Brain microvascular endothelial cell (primary cell): ENCODE results near the gene MYLIP.

Source experiments
- DNase-seq: peaks from one replicate; pipeline ENCODE4 v3.0.0-alpha.2; 2020
- H3K27ac ChIP-seq: fragments of 250-450 bp; sonication (Bioruptor Pico); 2 replicates; pipeline ENCODE4 v1.5.1; 2020; ENCODE audit warnings: mild to moderate bottlenecking, moderate library complexity
- H3K27me3 ChIP-seq: fragments of 250-450 bp; sonication (Bioruptor Pico); replicated peaks from 2 replicates; pipeline ENCODE4 v1.5.1; 2020; ENCODE audit warnings: mild to moderate bottlenecking
- H3K36me3 ChIP-seq: fragments of 250-450 bp; sonication (Bioruptor Pico); replicated peaks from 2 replicates; pipeline ENCODE4 v1.5.1; 2020; ENCODE audit warnings: mild to moderate bottlenecking
- H3K4me3 ChIP-seq: 2 replicates; pipeline ENCODE4 v1.5.1; 2011; ENCODE audit warnings: low read depth, mild to moderate bottlenecking, control low read depth, low read length, moderate library complexity
- in situ Hi-C: cut with HindIII; loops from 2 replicates; pipeline ENCODE4 v1.10.0; 2017; ENCODE audit warnings: low sequenced_read_pairs, low pct_ligation_motif_present
- TF ChIP-seq, protein P1 (sequence below): IDR thresholded peaks from 2 replicates; pipeline ENCODE4 v1.5.1; 2011; ENCODE audit warnings: low read depth, mild to moderate bottlenecking, moderate library complexity, low read length, control low read depth, inconsistent platforms; ENCODE audit errors: missing control alignments

MYLIP gene

DNA sequence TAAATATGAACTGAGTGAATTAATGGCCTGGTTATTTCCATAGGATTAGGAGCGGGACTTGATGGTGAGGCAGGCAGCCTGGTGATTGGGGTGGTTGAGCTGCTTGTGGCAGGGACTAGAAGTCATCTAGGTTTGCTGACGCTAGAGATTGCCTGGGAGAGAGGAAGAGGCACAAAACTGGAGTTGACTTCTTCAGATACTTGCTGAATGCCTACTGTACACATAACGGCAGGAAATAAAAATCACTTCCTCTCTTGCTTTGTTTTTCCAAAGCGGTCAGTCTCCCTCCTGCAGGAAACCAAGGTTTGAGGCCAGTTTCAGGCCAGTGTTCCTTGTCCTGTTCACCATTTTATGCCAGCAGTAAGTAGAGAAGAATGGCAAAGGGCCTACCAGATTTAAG, 36.7 kb upstream of the MYLIP start:
- no peaks in the 10 kb centered on the region for H3K27me3 ChIP-seq
- no peak overlapping the region for H3K4me3 ChIP-seq
- in situ Hi-C loops, result no loop called here
- no peak overlapping the region for H3K27ac ChIP-seq
- H3K36me3 ChIP-seq, result no peaks in the 10 kb centered on the region
- TF ChIP-seq, protein P1, sequence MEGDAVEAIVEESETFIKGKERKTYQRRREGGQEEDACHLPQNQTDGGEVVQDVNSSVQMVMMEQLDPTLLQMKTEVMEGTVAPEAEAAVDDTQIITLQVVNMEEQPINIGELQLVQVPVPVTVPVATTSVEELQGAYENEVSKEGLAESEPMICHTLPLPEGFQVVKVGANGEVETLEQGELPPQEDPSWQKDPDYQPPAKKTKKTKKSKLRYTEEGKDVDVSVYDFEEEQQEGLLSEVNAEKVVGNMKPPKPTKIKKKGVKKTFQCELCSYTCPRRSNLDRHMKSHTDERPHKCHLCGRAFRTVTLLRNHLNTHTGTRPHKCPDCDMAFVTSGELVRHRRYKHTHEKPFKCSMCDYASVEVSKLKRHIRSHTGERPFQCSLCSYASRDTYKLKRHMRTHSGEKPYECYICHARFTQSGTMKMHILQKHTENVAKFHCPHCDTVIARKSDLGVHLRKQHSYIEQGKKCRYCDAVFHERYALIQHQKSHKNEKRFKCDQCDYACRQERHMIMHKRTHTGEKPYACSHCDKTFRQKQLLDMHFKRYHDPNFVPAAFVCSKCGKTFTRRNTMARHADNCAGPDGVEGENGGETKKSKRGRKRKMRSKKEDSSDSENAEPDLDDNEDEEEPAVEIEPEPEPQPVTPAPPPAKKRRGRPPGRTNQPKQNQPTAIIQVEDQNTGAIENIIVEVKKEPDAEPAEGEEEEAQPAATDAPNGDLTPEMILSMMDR, result no peak
- DNase-seq, result no peak

DNA sequence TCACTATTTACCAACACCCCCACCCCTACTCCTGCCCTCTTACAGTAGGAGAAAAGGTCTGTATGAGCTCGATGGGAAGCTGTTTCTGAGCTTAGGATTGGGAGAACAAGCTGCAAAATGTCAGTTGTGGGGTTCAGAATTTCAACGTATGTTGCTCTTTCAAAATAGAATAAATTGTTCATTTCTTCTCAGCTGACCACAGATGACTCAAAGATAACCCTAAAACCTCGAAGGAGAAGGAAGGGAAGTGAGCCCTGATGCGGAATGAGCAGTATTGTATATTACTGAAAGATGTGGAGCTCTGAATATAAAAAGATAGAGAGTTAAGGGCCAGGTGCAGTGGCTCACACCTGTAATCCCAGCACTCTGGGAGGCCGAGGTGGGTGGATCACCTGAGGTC, 35.9 kb upstream of the MYLIP start:
- no peak for DNase-seq
- no peak overlapping the region for H3K27ac ChIP-seq
- in situ Hi-C loops, result no loop called here
- TF ChIP-seq, protein P1, result no peak
- no peak overlapping the region for H3K4me3 ChIP-seq
- H3K27me3 ChIP-seq, result no peaks in the 10 kb centered on the region
- no peaks in the 10 kb centered on the region for H3K36me3 ChIP-seq

DNA sequence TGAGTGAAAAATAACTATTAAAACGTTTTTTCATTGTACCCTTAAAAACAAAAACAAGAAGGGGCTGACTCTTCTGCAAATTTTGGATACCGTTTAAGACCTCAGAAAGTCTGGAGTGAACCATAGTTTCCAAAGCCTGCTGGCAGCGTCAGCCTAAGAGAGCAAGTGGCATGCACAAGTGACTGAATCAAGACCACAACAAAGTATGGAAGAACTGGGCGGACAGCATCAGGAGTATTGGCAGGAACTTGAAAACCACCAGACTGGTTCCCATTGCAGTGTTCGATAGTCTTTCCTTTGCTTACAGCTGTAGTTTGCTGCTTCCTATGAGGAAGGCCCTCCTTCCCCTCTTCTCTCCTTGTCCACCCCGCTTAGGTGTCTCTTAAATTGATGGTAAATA, 33.7 kb upstream of the MYLIP start:
- TF ChIP-seq, protein P1, result no peak
- no peak for DNase-seq
- Histone ChIP-seq H3K4me3 (no peak overlapping the region), H3K36me3 (no peaks in the 10 kb centered on the region), H3K27ac (no peak overlapping the region), H3K27me3 (no peaks in the 10 kb centered on the region)
- in situ Hi-C loops, result no loop called here

DNA sequence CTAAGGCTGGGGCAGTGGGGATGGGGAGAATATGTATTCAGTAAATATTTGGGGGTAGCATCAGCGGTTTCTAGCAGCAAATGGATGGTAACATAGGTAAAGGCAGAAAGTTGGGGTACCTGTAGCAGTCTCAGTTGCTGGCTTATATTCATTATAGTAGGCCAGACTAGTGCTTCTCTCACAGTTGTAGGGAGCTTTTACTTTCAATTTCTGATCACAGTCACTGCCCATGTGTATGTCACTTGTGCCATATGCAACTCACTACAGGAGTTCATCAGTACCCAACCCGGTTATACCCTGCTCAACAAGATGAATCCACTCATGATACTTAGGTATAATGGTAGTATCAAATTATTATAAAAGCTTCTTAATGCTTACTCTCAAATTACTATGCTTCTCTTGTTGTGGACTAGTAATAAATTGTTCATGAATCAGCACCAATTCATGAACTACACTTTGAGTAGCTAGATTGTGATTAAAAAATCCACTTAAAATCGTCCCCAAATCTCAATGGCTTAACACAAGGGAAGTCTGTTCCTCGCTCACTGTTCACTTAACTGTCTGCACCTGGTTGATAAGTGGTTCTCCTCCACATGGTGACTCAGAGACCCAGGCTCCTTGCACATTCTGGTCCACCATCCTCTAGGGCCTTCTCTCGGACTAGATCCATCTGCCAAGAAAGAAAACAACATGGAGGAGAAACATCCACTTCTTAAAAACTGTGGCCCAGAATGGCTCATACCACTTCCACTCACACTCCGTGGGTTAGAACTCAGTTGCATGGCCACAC, 31.3 kb upstream of the MYLIP start:
- in situ Hi-C loops, result no loop called here
- H3K4me3 ChIP-seq, result no peak overlapping the region
- TF ChIP-seq, protein P1, result no peak
- H3K27me3 ChIP-seq, result no peaks in the 10 kb centered on the region
- H3K36me3 ChIP-seq, result no peaks in the 10 kb centered on the region
- no peak overlapping the region for H3K27ac ChIP-seq
- no peak for DNase-seq

DNA sequence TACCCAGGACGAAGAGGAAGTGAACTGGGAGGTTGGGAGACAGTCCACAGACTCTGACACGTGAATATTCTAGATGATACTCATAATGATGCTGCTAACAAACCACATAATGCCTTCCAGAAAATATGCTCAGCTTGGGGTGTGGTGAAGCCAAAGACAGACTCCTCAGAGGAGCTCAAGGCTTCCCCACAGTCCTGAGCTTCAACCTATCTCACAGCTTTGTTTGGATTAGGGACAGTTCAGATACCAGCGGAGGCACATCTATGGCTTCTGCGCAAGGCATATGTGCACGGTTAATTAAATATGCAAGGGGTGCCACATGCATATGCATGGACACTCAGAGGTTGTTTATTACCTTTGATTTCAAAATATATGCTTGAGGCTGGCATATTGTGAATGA, 30.7 kb upstream of the MYLIP start:
- in situ Hi-C loops, result no loop called here
- Histone ChIP-seq H3K36me3 (no peaks in the 10 kb centered on the region), H3K27me3 (no peaks in the 10 kb centered on the region), H3K4me3 (no peak overlapping the region), H3K27ac (no peak overlapping the region)
- no peak for DNase-seq
- TF ChIP-seq, protein P1, result no peak

DNA sequence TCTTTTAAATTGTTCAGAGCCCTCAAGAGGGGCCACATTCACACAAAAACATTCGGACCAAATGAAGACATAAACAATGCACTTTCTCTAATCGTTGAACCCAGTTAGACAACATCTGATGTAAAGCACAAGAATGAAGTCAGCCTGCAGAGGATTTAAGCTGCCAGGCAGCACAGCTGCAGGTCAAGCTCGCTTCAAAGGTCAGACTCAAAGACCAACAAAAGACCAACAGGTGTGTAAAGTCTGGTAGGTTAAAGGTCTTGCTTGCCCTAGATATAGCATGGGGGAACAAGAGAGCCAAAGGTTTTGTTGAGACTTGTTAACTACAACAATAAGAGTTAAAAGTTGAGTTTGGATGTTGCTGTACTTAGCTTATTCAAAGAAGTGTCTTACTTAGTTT, 26.7 kb upstream of the MYLIP start:
- TF ChIP-seq, protein P1, result no peak
- H3K36me3 ChIP-seq, result no peaks in the 10 kb centered on the region
- in situ Hi-C loops, result no loop called here
- H3K27me3 ChIP-seq, result no peaks in the 10 kb centered on the region
- no peak overlapping the region for H3K27ac ChIP-seq
- no peak for DNase-seq
- no peak overlapping the region for H3K4me3 ChIP-seq
